ENCODE measurements around the gene PRR5. TPM values are rescaled to one million over a fixed set of nuclear protein-coding genes. Genes with fewer than 3 reads are reported as not detected.

Gene PRR5
- total RNA-seq, 1 experiment from 2014 or later, result 11.8 TPM

- no peak overlapping the region for H2BK20ac ChIP-seq (ENCODE audit: low read depth, low read length, poor library complexity, severe bottlenecking)
- no peak overlapping the region for H3T11ph ChIP-seq (ENCODE audit: low read length)
- Mint-ChIP-seq H3K9me3 (peaks cover 0 to 3% of the 10 kb centered on the region in 2 experiments; a peak in 2 of 5 replicates), H3K36me3 (ENCODE audit: insufficient read depth in 1 of 3, low read depth in 3 of 3) (no peaks in the 10 kb centered on the region; a peak in 2 of 7 replicates), H3K4me3 (no peak overlapping the region), H3K27ac (no peak overlapping the region), H3K4me1 (peaks cover 6 to 16% of the 10 kb centered on the region in 2 experiments), H3K27me3 (ENCODE audit: low read depth) (peaks cover 67% of the 10 kb centered on the region)
- no peak overlapping the region for H3K23ac ChIP-seq (ENCODE audit: insufficient read length, low read depth, low read length)
- H4K20me1 ChIP-seq (ENCODE audit: control insufficient read depth, insufficient read depth, insufficient read length), result no peaks in the 10 kb centered on the region
- no peaks in the 10 kb centered on the region for H3K79me1 ChIP-seq (ENCODE audit: insufficient read depth, low read depth, low read length, poor library complexity, severe bottlenecking)
- no peak overlapping the region for H4K5ac ChIP-seq (ENCODE audit: insufficient read length, low read depth, low read length)
- H3K79me2 ChIP-seq (ENCODE audit: insufficient read depth, low read length), result no peaks in the 10 kb centered on the region
- H3K27ac ChIP-seq (ENCODE audit: insufficient read length, low read depth, low read length), result no peak overlapping the region
- peaks cover 3% of the 10 kb centered on the region; the same call in 1 of the 2 replicates for H3K27me3 ChIP-seq (ENCODE audit: insufficient read depth, low read length)
- no peak overlapping the region for H3K56ac ChIP-seq (ENCODE audit: insufficient read length, low read depth, low read length)
- no CpG with 5 or more reads among the region's 3 CpGs for WGBS (ENCODE audit: extremely low coverage, insufficient read length, low lambda C conversion rate)
- no peak overlapping the region for H2BK15ac ChIP-seq (ENCODE audit: low read depth, low read length)
- no peak overlapping the region for H2AK5ac ChIP-seq (ENCODE audit: insufficient read length, low read length)
- H3K18ac ChIP-seq (ENCODE audit: insufficient read length, low read depth, low read length), result no peak overlapping the region
- DNase-seq, result no peak
- no peak overlapping the region for H4K91ac ChIP-seq (ENCODE audit: insufficient read length, low read depth, low read length)
- H2BK120ac ChIP-seq (ENCODE audit: low read depth, low read length, poor library complexity, severe bottlenecking), result no peak overlapping the region
- H3K9ac ChIP-seq (ENCODE audit: extremely low read depth, insufficient read length, low read length), result no peak overlapping the region
- no peak overlapping the region for H2BK12ac ChIP-seq (ENCODE audit: insufficient read length, low read depth, low read length)
- H3K9me3 ChIP-seq (ENCODE audit: control insufficient read depth, low read depth, low read length), result no peaks in the 10 kb centered on the region
- H2AFZ ChIP-seq (ENCODE audit: low read length), result no peak overlapping the region
- TF ChIP-seq CTCF (conservative IDR thresholded peaks at IDR 0.05), result no peak
- no peak overlapping the region for H4K8ac ChIP-seq (replicated peaks; ENCODE audit: insufficient read length, low read depth, low read length)
- no peak overlapping the region for H3K4ac ChIP-seq (ENCODE audit: low read depth, low read length)
- peaks cover 4% of the 10 kb centered on the region for H3K23me2 ChIP-seq (ENCODE audit: insufficient read length, low read depth, low read length, poor library complexity, severe bottlenecking)
- H3K14ac ChIP-seq (ENCODE audit: insufficient read depth, low read length), result no peak overlapping the region
- H3K4me2 ChIP-seq (ENCODE audit: insufficient read depth, insufficient read length, low read length), result no peak overlapping the region
- H2BK5ac ChIP-seq (ENCODE audit: insufficient read length, low read length), result no peak overlapping the region
- H3K4me1 ChIP-seq (ENCODE audit: insufficient read depth, low read length), result no peaks in the 10 kb centered on the region; the same call in 1 of the 2 replicates
These were observed 35.8 kb upstream of the PRR5 start for GRCh38 chr22:44666207-44666585.
